CD4-positive, alpha-beta T cell (primary cell): Measurements from ENCODE around the gene TMSB4X. TPM values are rescaled to one million over a fixed set of nuclear protein-coding genes. Genes with fewer than 3 reads are reported as not detected.

ENCODE experiments used
- ATAC-seq: fragments of 200-7000 bp; cut with Tn5 transposase; one replicate; pipeline ENCODE4 v1.10.0; 2022; ENCODE audit warnings: mild to moderate bottlenecking; ENCODE audit not compliant: poor library complexity
- CTCF ChIA-PET: fragments of 350-600 bp; sonication (Branson Sonifier 250); formaldehyde crosslinking; loops from one replicate; lab custom pipeline; 2021; ENCODE audit warnings: antibody characterized with exemption, inconsistent platforms; lab: Charles Lee
- POLR2A ChIA-PET: fragments of 350-600 bp; sonication (Branson Sonifier 250); formaldehyde crosslinking; loops from one replicate; lab custom pipeline; 2021; ENCODE audit warnings: antibody characterized with exemption, inconsistent platforms; lab: Charles Lee
- DNase-seq, 14 experiments: peaks; one replicate each; pipeline ENCODE4 v3.0.0-alpha.2; 2013 to 2020; ENCODE audit warnings: mixed read lengths in 2 of 14
- H3K27ac ChIP-seq, 2 donors: one replicate each; pipeline versions ENCODE4 v1.5.1 to v1.7.0; 2013; ENCODE audit warnings: low read length in 2 of 2, low read depth in 1 of 2, mild to moderate bottlenecking in 1 of 2
- H3K27me3 ChIP-seq, 2 experiments: 1 replicate in 1 of 2; 2 replicates in 1 of 2; pipeline versions ENCODE4 v1.6.1 to v1.7.0; 2013; ENCODE audit warnings: low read length in 2 of 2, control low read depth in 1 of 2, mild to moderate bottlenecking in 1 of 2, moderate library complexity in 1 of 2; ENCODE audit not compliant: insufficient read depth in 2 of 2, control insufficient read depth in 1 of 2
- H3K36me3 ChIP-seq: one replicate; pipeline ENCODE4 v1.6.1; 2013; ENCODE audit warnings: low read length, control low read depth; ENCODE audit not compliant: insufficient read depth
- H3K4me1 ChIP-seq: one replicate; pipeline ENCODE4 v1.6.1; 2013; ENCODE audit warnings: low read length, control low read depth; ENCODE audit not compliant: insufficient read depth
- H3K4me3 ChIP-seq: one replicate; pipeline ENCODE4 v1.5.1; 2013; ENCODE audit warnings: mild to moderate bottlenecking, low read length, moderate library complexity
- H3K9me3 ChIP-seq, 2 experiments: 1 replicate in 1 of 2; 2 replicates in 1 of 2; pipeline versions ENCODE4 v1.6.1 to v1.7.0; 2013; ENCODE audit warnings: low read length in 2 of 2, mild to moderate bottlenecking in 2 of 2, control low read depth in 1 of 2, moderate library complexity in 1 of 2; ENCODE audit not compliant: control insufficient read depth in 1 of 2, insufficient read depth in 1 of 2
- H3K27ac Mint-ChIP-seq: one replicate; pipeline ENCODE4 v1.8.0; 2020; ENCODE audit warnings: mixed read lengths
- H3K27me3 Mint-ChIP-seq: one replicate; pipeline ENCODE4 v1.8.0; 2021; ENCODE audit warnings: mixed read lengths
- H3K36me3 Mint-ChIP-seq: one replicate; pipeline ENCODE4 v1.8.0; 2021; ENCODE audit warnings: low read depth, mixed read lengths
- H3K4me1 Mint-ChIP-seq: one replicate; pipeline ENCODE4 v1.8.0; 2021; ENCODE audit warnings: low read depth, mixed read lengths
- H3K4me3 Mint-ChIP-seq: one replicate; pipeline ENCODE4 v1.8.0; 2020; ENCODE audit warnings: mild to moderate bottlenecking, mixed read lengths
- H3K9me3 Mint-ChIP-seq: one replicate; pipeline ENCODE4 v1.8.0; 2020; ENCODE audit warnings: mixed read lengths
- CTCF ChIP-seq: fragments of 200-600 bp; IDR thresholded peaks from one replicate; pipeline ENCODE4 v1.8.0; 2022; ENCODE audit warnings: antibody characterized with exemption, mild to moderate bottlenecking
- intact Hi-C, 2 experiments: fragments of 100-400 bp; cut with DNase I in 1 of 2; cut with micrococcal nuclease in 1 of 2; formaldehyde crosslinking; loops; one replicate each; pipeline versions ENCODE4 v1.15.1 to v1.9.0; 2023 to 2025; cut with DNase I, micrococcal nuclease
- total RNA-seq, 174 experiments: library from RNA in 2 of 174; stranded (reverse) in 2 of 174; gene quantifications; one replicate each; pipeline ENCODE4 v1.2.3 and lab custom pipeline; 2021 to 2026

The TMSB4X gene
- total RNA-seq, 2 experiments from 2014 or later: 2,621 to 2,738 TPM

- H3K4me1 Mint-ChIP-seq: peaks cover 88% of the 10 kb centered on the region
- H3K36me3 ChIP-seq: no peaks in the 10 kb centered on the region
- intact Hi-C loops: loop anchor here in 1 of 2 experiments (10.0 kb wide), 1 partner anchor 48 kb away; no protein-coding TSS in a partner anchor
- peaks cover 84% of the 10 kb centered on the region for H3K4me1 ChIP-seq
- no peaks in the 10 kb centered on the region for H3K9me3 ChIP-seq
- TF ChIP-seq CTCF: no peak
- H3K9me3 Mint-ChIP-seq: no peaks in the 10 kb centered on the region
- DNase-seq (peak in 11 of 14 experiments; percentile 38 to 88 (median 56)), ATAC-seq (peak; percentile 79)
- H3K27ac Mint-ChIP-seq: peak overlapping the region; percentile 95
- ChIA-PET POLR2A (interaction anchor here (0.5 to 17.7 kb wide), 12 partner anchors 10 to 531 kb away, joined by 3 to 1050 read pairs (median 8); partner anchors contain the start of gene TMSB4X), CTCF (interaction anchor here (0.8 to 6.9 kb wide), 4 partner anchors 10 to 136 kb away, joined by 3 to 35 read pairs (median 10); no protein-coding TSS in a partner anchor)
- peak overlapping the region; percentile 89 for H3K4me3 Mint-ChIP-seq
- no peaks in the 10 kb centered on the region for H3K36me3 Mint-ChIP-seq
- peak overlapping the region; percentile 87 to 89 for H3K27ac ChIP-seq
- no peaks in the 10 kb centered on the region for H3K27me3 Mint-ChIP-seq
- peak overlapping the region; percentile 47 for H3K4me3 ChIP-seq
- no peaks in the 10 kb centered on the region for H3K27me3 ChIP-seq
Measured at GRCh38 chrX:12956704-12957534, 18.0 kb upstream of the TMSB4X start.

GRCh38 chrX:12958059-12958458 lies 16.9 kb upstream of the TMSB4X start:
- no peaks in the 10 kb centered on the region for H3K36me3 ChIP-seq
- H3K9me3 Mint-ChIP-seq: no peaks in the 10 kb centered on the region
- H3K27ac Mint-ChIP-seq: peak overlapping the region; percentile 95
- peak overlapping the region; percentile 68 for H3K4me3 Mint-ChIP-seq
- DNase-seq: peak in 2 of 14 experiments; percentile 14 to 22
- no peak for TF ChIP-seq CTCF
- H3K27ac ChIP-seq: peak overlapping the region; percentile 55 to 89
- no peak for ATAC-seq
- ChIA-PET CTCF (interaction anchor here (0.7 to 6.9 kb wide), 6 partner anchors 8 to 134 kb away, joined by 3 to 35 read pairs (median 3); no protein-coding TSS in a partner anchor), POLR2A (interaction anchor here (1.2 to 17.7 kb wide), 11 partner anchors 11 to 776 kb away, joined by 4 to 1050 read pairs (median 8); partner anchors contain the start of genes OFD1, TMSB4X and TRAPPC2)
- no peaks in the 10 kb centered on the region for H3K36me3 Mint-ChIP-seq
- H3K4me1 Mint-ChIP-seq: peaks cover 84% of the 10 kb centered on the region
- H3K9me3 ChIP-seq: no peaks in the 10 kb centered on the region
- H3K27me3 Mint-ChIP-seq: no peaks in the 10 kb centered on the region
- H3K4me3 ChIP-seq: peak overlapping the region; percentile 47
- intact Hi-C loops: loop anchor here in 1 of 2 experiments (10.0 kb wide), 1 partner anchor 47 kb away; no protein-coding TSS in a partner anchor
- H3K4me1 ChIP-seq: peaks cover 78% of the 10 kb centered on the region
- H3K27me3 ChIP-seq: no peaks in the 10 kb centered on the region

GRCh38 chrX:12958461-12958860 lies 16.4 kb upstream of the TMSB4X start:
- Mint-ChIP-seq H3K36me3 (no peaks in the 10 kb centered on the region), H3K4me1 (peaks cover 80% of the 10 kb centered on the region), H3K9me3 (no peaks in the 10 kb centered on the region), H3K27ac (peak overlapping the region; percentile 95), H3K27me3 (no peaks in the 10 kb centered on the region), H3K4me3 (no peak overlapping the region)
- Histone ChIP-seq H3K27me3 (no peaks in the 10 kb centered on the region), H3K36me3 (no peaks in the 10 kb centered on the region), H3K4me3 (no peak overlapping the region), H3K27ac (peak overlapping the region; percentile 55 to 89), H3K9me3 (no peaks in the 10 kb centered on the region), H3K4me1 (peaks cover 74% of the 10 kb centered on the region)
- ChIA-PET POLR2A (interaction anchor here (1.2 to 17.7 kb wide), 5 partner anchors 14 to 776 kb away, joined by 4 to 1050 read pairs (median 55); partner anchors contain the start of genes OFD1, TMSB4X and TRAPPC2), CTCF (interaction anchor here (1.3 to 6.9 kb wide), 5 partner anchors 8 to 134 kb away, joined by 3 to 35 read pairs (median 3); no protein-coding TSS in a partner anchor)
- TF ChIP-seq CTCF: no peak
- intact Hi-C loops: loop anchor here in 1 of 2 experiments (10.0 kb wide), 1 partner anchor 46 kb away; no protein-coding TSS in a partner anchor
- DNase-seq (peak in 3 of 14 experiments; percentile 19 to 52 (median 32)), ATAC-seq (no peak)
